PC-9 (cell line): ENCODE data around the gene ATP1A1. TPM values are rescaled to one million over a fixed set of nuclear protein-coding genes. Genes with fewer than 3 reads are reported as not detected.

ENCODE experiments used
- BruUV-seq: library from RNA; stranded (reverse); fragments of 400-500 nt; replicated peaks from 2 replicates; lab custom pipeline; 2021; lab: Mats Ljungman, UMichigan
- CTCF ChIA-PET: fragments of 300-600 bp; sonication (Branson Sonifier 250); formaldehyde crosslinking; loops from one replicate; lab custom pipeline; 2022; ENCODE audit warnings: antibody characterized with exemption; lab: Charles Lee
- POLR2A ChIA-PET: fragments of 300-600 bp; sonication (Branson Sonifier 250); formaldehyde crosslinking; loops from one replicate; lab custom pipeline; 2022; ENCODE audit warnings: antibody characterized with exemption; ENCODE audit not compliant: unreplicated experiment; lab: Charles Lee
- DNase-seq, 2 experiments: peaks; one replicate each; pipeline versions ENCODE4 v3.0.0 to v3.0.0-alpha.2; 2015 to 2022; ENCODE audit warnings: mixed read lengths in 1 of 2
- H2AFZ ChIP-seq: fragments of 200-600 bp; sonication (generic); 2 replicates; pipeline ENCODE4 v1.8.1; 2017; ENCODE audit warnings: antibody characterized with exemption
- H3F3A ChIP-seq: fragments of 200-600 bp; sonication (generic); 2 replicates; pipeline ENCODE4 v1.8.1; 2017; ENCODE audit warnings: antibody characterized with exemption, mild to moderate bottlenecking, low read depth; ENCODE audit not compliant: insufficient read depth
- H3K27ac ChIP-seq: fragments of 200-600 bp; sonication (generic); 2 replicates; pipeline ENCODE4 v1.6.1; 2016; ENCODE audit warnings: mixed run types
- H3K27me3 ChIP-seq: fragments of 200-600 bp; sonication (generic); 2 replicates; pipeline ENCODE4 v1.6.1; 2016; ENCODE audit warnings: low read depth, mixed run types; ENCODE audit not compliant: insufficient read depth
- H3K36me3 ChIP-seq: fragments of 200-600 bp; sonication (generic); 2 replicates; pipeline ENCODE4 v1.6.1; 2016; ENCODE audit warnings: low read depth, mixed run types
- H3K4me1 ChIP-seq: fragments of 200-600 bp; sonication (generic); replicated peaks from 2 replicates; pipeline ENCODE4 v1.6.1; 2016; ENCODE audit warnings: mixed run types; ENCODE audit not compliant: insufficient read depth
- H3K4me2 ChIP-seq: fragments of 200-600 bp; sonication (generic); 2 replicates; pipeline ENCODE4 v1.6.1; 2017; ENCODE audit warnings: mixed run types
- H3K4me3 ChIP-seq: fragments of 200-600 bp; sonication (generic); 2 replicates; pipeline ENCODE4 v1.6.1; 2016; ENCODE audit warnings: mixed run types
- H3K79me2 ChIP-seq: fragments of 200-600 bp; sonication (generic); 2 replicates; pipeline ENCODE4 v1.6.1; 2017; ENCODE audit warnings: low read depth, mixed run types
- H3K9me2 ChIP-seq: fragments of 200-600 bp; sonication (generic); 2 replicates; pipeline ENCODE4 v1.8.1; 2017; ENCODE audit warnings: mild to moderate bottlenecking; ENCODE audit not compliant: insufficient read depth
- H3K9me3 ChIP-seq: fragments of 200-600 bp; sonication (generic); 2 replicates; pipeline ENCODE4 v1.8.1; 2016; ENCODE audit warnings: low read depth; ENCODE audit not compliant: insufficient read depth
- H4K20me1 ChIP-seq: fragments of 200-600 bp; sonication (generic); 2 replicates; pipeline ENCODE4 v1.8.1; 2017; ENCODE audit not compliant: insufficient read depth
- CTCF ChIP-seq: fragments of 200-600 bp; sonication (generic); conservative IDR thresholded peaks from 2 replicates; pipeline ENCODE4 v1.6.1; 2017; ENCODE audit warnings: mixed run types, antibody characterized with exemption, mild to moderate bottlenecking, moderate library complexity
- EZH2 ChIP-seq: fragments of 200-600 bp; sonication (generic); IDR thresholded peaks from 2 replicates; pipeline ENCODE4 v1.8.0; 2017; ENCODE audit warnings: antibody characterized with exemption, low read depth
- intact Hi-C: fragments of 100-400 bp; cut with micrococcal nuclease; formaldehyde crosslinking; loops from one replicate; pipeline ENCODE4 v1.10.0; 2022; ENCODE audit not compliant: unreplicated experiment
- total RNA-seq: library from RNA; stranded (reverse); gene quantifications from 2 replicates; pipeline ENCODE4 v1.2.3, GENCODE V29; 2021

ATP1A1 gene
- total RNA-seq, 1 experiment from 2014 or later = 399 TPM

- Histone ChIP-seq H3F3A (peaks cover 71% of the 10 kb centered on the region), H3K9me3 (no peaks in the 10 kb centered on the region), H3K27me3 (no peaks in the 10 kb centered on the region), H3K9me2 (no peaks in the 10 kb centered on the region), H3K4me3 (peak overlapping the region; percentile 75), H2AFZ (no peak overlapping the region), H3K36me3 (peaks cover 24% of the 10 kb centered on the region), H3K4me1 (peaks cover 60% of the 10 kb centered on the region), H3K79me2 (peaks cover 63% of the 10 kb centered on the region), H3K27ac (peak overlapping the region; percentile 83), H4K20me1 (peaks cover 40% of the 10 kb centered on the region), H3K4me2 (peak overlapping the region; percentile 87)
- POLR2A ChIA-PET = interaction anchor here (0.6 kb wide), 1 partner anchor 43 kb away, joined by 6 read pairs; no protein-coding TSS in a partner anchor
- CTCF ChIA-PET = interaction anchor here (0.6 to 2.5 kb wide), 2 partner anchors 111 to 142 kb away, joined by 3 to 9 read pairs; no protein-coding TSS in a partner anchor
- BruUV-seq = TSS peak; percentile 26
- no peak for DNase-seq
- intact Hi-C loops = loop anchor here (5.0 kb wide), 3 partner anchors 107 to 222 kb away; no protein-coding TSS in a partner anchor
- TF ChIP-seq CTCF (no peak), EZH2 (no peak)
Observed at GRCh38 chr1:116374353-116375147, 1.5 kb downstream of the ATP1A1 start.

GRCh38 chr1:116375148-116375886, 2.3 kb downstream of the ATP1A1 start:
- Histone ChIP-seq H3K9me2 (no peaks in the 10 kb centered on the region), H3K79me2 (peaks cover 71% of the 10 kb centered on the region), H2AFZ (no peak overlapping the region), H3K4me1 (peaks cover 66% of the 10 kb centered on the region), H3K4me3 (peak overlapping the region; percentile 75), H3K27ac (peak overlapping the region; percentile 83), H4K20me1 (peaks cover 47% of the 10 kb centered on the region), H3K4me2 (peak overlapping the region; percentile 87), H3F3A (peaks cover 75% of the 10 kb centered on the region), H3K27me3 (no peaks in the 10 kb centered on the region), H3K36me3 (peaks cover 31% of the 10 kb centered on the region), H3K9me3 (no peaks in the 10 kb centered on the region)
- intact Hi-C loops = loop anchor here (5.0 kb wide), 1 partner anchor 108 kb away; no protein-coding TSS in a partner anchor
- POLR2A ChIA-PET = interaction anchor here (0.6 kb wide), 3 partner anchors 14 to 487 kb away, joined by 3 to 6 read pairs (median 4); no protein-coding TSS in a partner anchor
- CTCF ChIA-PET = interaction anchor here (2.5 kb wide), 1 partner anchor 110 kb away, joined by 9 read pairs; no protein-coding TSS in a partner anchor
- peak in 1 of 2 experiments; percentile 59 for DNase-seq
- TF ChIP-seq EZH2 (no peak), CTCF (no peak)
- no TSS peak for BruUV-seq
